Measurements from ENCODE around the gene SORBS1. TPM values are rescaled to one million over a fixed set of nuclear protein-coding genes. Genes with fewer than 3 reads are reported as not detected.

SORBS1 gene
- total RNA-seq, 1 donor from 2014 or later, result 16.1 TPM

GRCh38 chr10:95440038-95440725 is 121.0 kb downstream of the SORBS1 start:
- Mint-ChIP-seq H3K27me3 (ENCODE audit: insufficient read depth, low read depth) (peaks cover 7% of the 10 kb centered on the region), H3K36me3 (no peaks in the 10 kb centered on the region), H3K27ac (no peak overlapping the region), H3K4me3 (no peak overlapping the region), H3K9me3 (no peaks in the 10 kb centered on the region), H3K4me1 (no peaks in the 10 kb centered on the region)
- DNase-seq (ENCODE audit: low spot score), result no peak
- no peaks in the 10 kb centered on the region for H3F3A ChIP-seq (ENCODE audit: low read depth)
- no peak overlapping the region for H3K4me3 ChIP-seq
- no peak overlapping the region for H3K27ac ChIP-seq
- no peaks in the 10 kb centered on the region for H3K79me2 ChIP-seq (ENCODE audit: low read depth)
- no peaks in the 10 kb centered on the region for H3K4me1 ChIP-seq
- H3K4me2 ChIP-seq, result no peak overlapping the region
- no peak overlapping the region for H3K9ac ChIP-seq
- no peak overlapping the region for H2AFZ ChIP-seq (replicated peaks)
- H3K36me3 ChIP-seq, result no peaks in the 10 kb centered on the region
- no peaks in the 10 kb centered on the region for H3K9me3 ChIP-seq (ENCODE audit: low read depth)
- H4K20me1 ChIP-seq (ENCODE audit: low read depth), result no peaks in the 10 kb centered on the region
- no peak for TF ChIP-seq CTCF (IDR thresholded peaks at IDR 0.05)
- no peak for TF ChIP-seq EZH2 (IDR thresholded peaks at IDR 0.05)
- no peak for TF ChIP-seq EZH2phosphoT487 (IDR thresholded peaks at IDR 0.05)
- no peaks in the 10 kb centered on the region for H3K27me3 ChIP-seq

- Histone ChIP-seq H4K20me1 (ENCODE audit: low read depth) (no peaks in the 10 kb centered on the region), H3K27ac (no peak overlapping the region), H3K9me3 (ENCODE audit: low read depth) (no peaks in the 10 kb centered on the region), H3K36me3 (no peaks in the 10 kb centered on the region), H3K27me3 (no peaks in the 10 kb centered on the region), H3K4me2 (no peak overlapping the region), H3K4me1 (no peaks in the 10 kb centered on the region), H3K79me2 (ENCODE audit: low read depth) (no peaks in the 10 kb centered on the region), H3K9ac (no peak overlapping the region), H3K4me3 (no peak overlapping the region), H3F3A (ENCODE audit: low read depth) (no peaks in the 10 kb centered on the region), H2AFZ (replicated peaks) (no peak overlapping the region)
- H3K27me3 Mint-ChIP-seq (ENCODE audit: insufficient read depth, low read depth), result peaks cover 5% of the 10 kb centered on the region
- H3K9me3 Mint-ChIP-seq, result no peaks in the 10 kb centered on the region
- H3K36me3 Mint-ChIP-seq, result no peaks in the 10 kb centered on the region
- no peak for DNase-seq (ENCODE audit: low spot score)
- TF ChIP-seq CTCF (IDR thresholded peaks at IDR 0.05), result no peak
- TF ChIP-seq EZH2 (IDR thresholded peaks at IDR 0.05), result no peak
- H3K27ac Mint-ChIP-seq, result no peak overlapping the region
- H3K4me1 Mint-ChIP-seq, result peaks cover 7% of the 10 kb centered on the region
- no peak overlapping the region for H3K4me3 Mint-ChIP-seq
Measured at GRCh38 chr10:95438781-95439180, 122.4 kb downstream of the SORBS1 start.

- Histone ChIP-seq H3K36me3 (no peaks in the 10 kb centered on the region), H3K27me3 (no peaks in the 10 kb centered on the region), H3K4me1 (peaks cover 5% of the 10 kb centered on the region), H3F3A (ENCODE audit: low read depth) (no peaks in the 10 kb centered on the region), H2AFZ (replicated peaks) (no peak overlapping the region), H3K9ac (no peak overlapping the region), H3K79me2 (ENCODE audit: low read depth) (no peaks in the 10 kb centered on the region), H3K27ac (no peak overlapping the region), H3K4me2 (no peak overlapping the region), H4K20me1 (ENCODE audit: low read depth) (no peaks in the 10 kb centered on the region), H3K4me3 (no peak overlapping the region), H3K9me3 (ENCODE audit: low read depth) (no peaks in the 10 kb centered on the region)
- no peak for DNase-seq (ENCODE audit: low spot score)
- Mint-ChIP-seq H3K36me3 (no peaks in the 10 kb centered on the region), H3K27ac (no peak overlapping the region), H3K27me3 (ENCODE audit: insufficient read depth, low read depth) (peaks cover 5% of the 10 kb centered on the region), H3K4me1 (peaks cover 17% of the 10 kb centered on the region), H3K9me3 (no peaks in the 10 kb centered on the region), H3K4me3 (no peak overlapping the region)
- TF ChIP-seq CTCF (IDR thresholded peaks at IDR 0.05), result no peak
- TF ChIP-seq EZH2 (IDR thresholded peaks at IDR 0.05), result no peak
- no peak for TF ChIP-seq EZH2phosphoT487 (IDR thresholded peaks at IDR 0.05)
Measured at GRCh38 chr10:95437669-95438068, 123.5 kb downstream of the SORBS1 start.

Measured in neural progenitor cell (in vitro differentiated cells).